NCI-H748 (cell line): ENCODE data around the gene NSD2.
A peak's percentile ranks its signal among the peaks of the same experiment; 100 is the strongest.
"Not testable (repeated sequence)": the region's sequence is repeated elsewhere in the genome, so short reads cannot be mapped to it uniquely, and the experiment has no call there.

ENCODE experiments used
- DNase-seq: peaks from one replicate; lab custom pipeline; 2025; ENCODE audit not compliant: unreplicated experiment; lab: John Stamatoyannopoulos, UW

The NSD2 gene

DNA sequence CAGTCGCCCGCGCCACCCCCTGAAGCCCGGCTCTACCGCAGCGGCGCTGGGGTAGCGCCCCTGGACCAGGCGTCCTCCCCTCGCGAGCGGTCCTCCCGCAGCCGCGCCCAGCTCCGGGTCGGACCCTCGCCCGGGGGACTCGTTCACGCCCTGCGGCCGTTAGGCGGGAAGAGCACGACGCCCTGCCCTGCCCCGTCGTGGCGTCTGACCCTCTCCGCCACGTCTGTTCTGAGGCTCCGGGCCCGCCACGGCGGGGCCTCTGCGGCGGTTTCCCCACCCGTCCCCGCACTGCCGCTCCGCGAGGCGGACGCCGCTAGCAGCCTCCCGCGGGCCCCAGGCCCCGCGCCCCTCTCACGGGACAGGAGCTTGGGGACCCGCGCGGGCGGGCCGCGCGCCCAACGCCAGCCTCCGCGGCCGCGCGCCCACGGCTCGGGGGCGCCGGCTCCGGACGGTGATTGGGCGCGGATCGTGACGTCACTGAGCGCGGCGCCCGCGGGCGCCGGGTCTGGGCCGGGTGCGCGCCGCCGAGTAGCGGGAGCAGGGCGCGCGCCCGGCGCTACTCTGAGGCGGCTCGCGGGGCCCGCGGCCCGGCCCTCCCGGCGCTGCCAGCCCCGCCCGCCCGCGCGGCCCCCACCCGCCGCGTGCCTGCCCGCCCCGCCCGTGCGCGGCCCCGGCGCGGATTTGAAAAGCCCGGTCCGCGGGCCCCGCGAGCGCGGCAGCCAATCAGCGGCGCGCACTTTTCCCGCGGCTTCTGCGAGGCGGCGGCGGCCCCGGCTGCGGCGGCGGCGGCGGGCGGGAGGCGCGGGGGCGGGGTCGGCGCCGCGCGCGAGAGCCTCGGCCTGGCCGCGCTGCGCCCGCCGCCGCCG, at the start of gene NSD2:
Gene NSD2, plus strand, starts transcription at position 816 of the 866 bp plus-strand sequence. CDS start 29,262 bp downstream, outside the sequence.
- peak; percentile 82 for DNase-seq

DNA sequence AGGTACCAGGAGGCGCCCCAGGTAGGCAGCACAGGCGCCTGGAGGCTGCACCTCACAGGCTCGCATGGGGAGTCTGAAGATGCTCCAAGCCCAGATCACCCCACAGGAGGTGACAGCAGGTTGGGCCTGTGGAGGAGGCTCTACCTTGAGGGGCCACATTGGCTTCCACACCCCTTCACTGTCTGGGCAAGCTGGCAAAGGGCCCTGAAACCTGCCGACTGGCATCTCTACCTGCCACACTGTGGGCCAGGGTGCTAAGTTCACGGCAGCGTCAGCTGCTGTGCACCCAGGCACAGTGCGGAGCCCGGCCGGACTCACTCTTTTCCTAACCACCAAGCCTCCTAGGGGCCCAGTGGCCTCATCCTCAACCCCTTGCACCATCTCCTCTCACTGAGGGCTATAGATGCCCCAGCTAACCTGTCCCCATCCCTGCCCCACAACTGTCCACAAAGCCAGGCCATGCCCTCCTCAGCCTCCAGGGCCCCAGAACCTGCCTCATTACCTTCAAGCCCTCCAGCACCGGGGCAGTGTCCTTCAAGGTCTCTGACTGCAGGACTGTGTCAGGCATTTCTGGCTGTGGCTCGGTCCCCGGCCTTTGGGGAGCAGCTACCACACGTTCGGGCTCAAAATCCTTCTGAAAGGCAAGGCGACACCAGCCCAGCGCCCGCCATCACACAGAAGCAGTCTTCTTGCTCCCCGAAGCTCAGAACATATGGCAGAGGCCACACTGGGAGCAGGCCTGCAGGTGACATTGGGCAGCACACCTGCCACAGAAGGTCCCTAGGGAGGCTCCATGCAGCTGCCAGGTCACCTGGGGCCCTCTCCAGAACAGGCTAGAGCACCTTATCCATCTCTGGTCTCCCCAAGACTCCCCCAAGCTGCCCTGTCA, 49.3 kb upstream of the NSD2 start:
- no peak for DNase-seq

DNA sequence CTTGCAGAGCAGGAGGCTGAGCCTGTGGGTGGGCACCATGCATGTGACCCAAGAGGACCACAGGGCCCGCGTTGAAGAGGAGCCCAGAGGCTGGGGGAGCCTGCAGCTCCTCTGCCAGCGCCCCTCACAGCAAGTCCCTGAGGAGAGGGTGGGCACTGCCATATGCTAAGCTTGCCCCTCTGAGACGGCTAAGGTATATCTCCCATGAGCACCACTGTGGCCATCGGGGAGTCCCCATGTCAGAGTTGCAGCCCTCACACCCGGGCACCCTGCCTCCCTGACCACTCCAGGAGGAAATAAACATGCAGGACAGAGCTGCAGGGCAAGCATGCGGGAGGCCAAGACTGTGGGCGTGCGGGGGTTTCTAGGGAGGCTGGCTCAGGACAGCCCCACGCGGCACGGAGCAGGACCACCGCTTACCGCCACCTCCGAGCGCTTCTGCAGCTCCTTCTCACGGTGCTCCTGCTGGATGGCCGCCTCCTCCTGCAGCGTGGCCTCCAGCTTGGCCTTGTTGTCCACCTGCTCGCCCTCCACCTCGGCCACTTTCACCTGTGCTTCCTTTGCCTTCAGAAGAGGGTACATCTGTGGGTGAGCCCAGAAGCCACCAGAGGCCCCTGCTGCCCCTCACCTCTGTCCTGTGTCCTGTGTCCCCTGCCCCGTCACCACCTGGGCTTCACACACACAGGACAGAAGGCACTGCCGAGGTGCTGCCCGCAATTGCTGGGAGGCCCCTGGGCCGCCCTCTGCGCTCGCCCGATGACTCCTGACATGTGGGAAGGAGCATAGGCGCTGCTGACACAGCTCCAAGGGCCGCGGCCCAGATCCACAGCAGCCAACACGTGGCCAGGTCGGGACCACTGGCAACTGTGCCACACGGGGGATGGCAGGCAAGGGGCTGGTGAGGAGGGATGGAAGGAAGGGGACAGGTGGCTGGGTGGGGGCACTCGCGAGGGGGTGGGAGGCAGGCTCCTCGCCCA, 48.3 kb upstream of the NSD2 start:
- no peak for DNase-seq

DNA sequence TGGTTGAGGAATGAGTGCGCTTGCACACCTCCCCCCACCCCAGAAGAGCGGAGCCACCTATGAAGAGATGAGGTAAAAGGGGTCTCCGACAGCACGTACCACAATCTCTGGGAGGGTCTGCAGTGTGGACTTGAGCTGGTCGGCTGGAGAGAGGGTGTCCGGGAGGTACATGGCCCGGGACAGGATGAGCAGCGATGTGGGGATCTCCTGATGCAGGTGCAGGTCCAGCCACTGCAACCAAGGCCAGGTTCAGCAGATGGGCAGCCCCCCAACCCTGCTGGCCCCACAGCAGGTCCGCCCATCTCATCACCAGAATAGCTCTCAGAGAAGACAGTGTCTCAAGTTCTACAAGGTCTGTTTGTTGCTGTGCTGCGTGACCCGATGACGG, 47.7 kb upstream of the NSD2 start:
- no peak for DNase-seq

DNA sequence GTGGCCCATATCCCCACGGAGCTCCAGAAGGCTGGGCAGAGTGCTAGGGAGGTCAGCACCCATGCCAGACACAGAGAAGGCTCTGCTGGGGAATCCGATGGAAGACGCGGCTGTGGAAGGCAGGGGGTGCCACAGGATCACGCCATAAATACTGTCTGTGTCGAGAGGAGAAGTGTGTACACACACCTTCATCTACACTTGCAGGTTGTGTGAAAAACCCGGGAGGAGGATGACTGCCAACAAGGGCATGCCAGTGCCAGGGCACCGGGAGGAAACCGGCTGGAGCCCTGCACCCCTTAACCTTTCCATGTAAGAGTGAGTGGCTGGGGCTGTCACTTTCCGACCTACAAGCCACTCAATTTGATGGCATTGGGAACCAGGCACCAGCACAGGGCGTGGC, 46.4 kb upstream of the NSD2 start:
- DNase-seq, result no peak

DNA sequence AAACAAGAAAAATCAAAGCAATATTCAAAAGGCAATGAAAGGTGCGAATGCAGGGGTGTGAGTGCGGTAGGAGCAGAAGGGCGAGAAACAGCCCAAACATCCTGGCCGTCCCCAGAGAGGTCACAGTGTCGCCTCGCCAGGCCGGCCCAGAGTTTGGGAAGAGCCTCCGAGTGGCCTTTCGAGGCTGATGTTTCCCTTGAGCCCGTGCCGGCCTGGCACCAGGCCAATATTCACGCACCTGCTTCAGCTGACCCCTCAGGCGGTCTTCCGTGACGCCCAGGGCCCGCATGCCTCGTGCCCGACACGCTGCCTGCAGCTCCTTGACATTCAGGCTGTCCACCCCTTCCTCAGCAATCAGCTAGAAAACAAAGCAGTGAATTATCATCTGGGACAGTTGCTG, 45.9 kb upstream of the NSD2 start:
- DNase-seq, result no peak

DNA sequence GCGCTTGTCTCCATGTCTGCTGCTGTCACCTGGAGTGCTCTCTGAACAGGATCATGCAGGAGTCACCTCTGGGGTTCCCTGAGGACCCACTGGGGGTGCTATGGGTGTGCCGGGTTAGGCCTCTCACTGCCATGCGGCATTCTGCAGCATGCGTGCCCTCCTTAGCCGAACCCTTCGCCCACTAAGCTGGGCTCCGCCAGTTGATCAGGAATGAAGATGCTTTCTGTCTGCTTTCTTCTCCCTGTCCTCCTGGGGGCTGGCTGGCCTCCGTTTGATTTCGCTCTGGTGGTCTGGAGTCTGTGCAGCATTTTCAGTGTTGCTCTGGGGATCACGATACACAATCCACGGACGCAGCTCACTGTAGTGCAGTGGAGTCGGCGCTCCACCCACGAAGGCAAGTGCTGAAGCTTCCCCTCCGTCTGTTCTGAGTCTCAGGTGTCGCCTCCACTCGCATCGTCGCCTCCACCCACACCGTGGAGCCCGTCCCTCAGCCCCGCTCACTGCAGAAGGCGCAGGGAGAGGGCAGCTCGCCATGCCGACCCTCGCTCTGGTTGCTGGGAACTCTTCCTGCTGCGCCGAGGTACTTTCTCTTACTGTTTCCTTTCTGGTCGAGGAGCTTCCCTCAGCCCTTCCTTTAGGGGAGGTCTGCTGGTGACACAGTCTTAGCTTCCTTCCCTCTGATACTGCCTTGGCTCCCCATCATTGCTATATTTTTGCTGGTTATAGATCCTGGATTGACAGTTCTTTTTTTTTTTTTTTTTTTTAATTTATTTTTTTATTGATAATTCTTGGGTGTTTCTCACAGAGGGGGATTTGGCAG, 44.5 kb upstream of the NSD2 start:
- DNase-seq, result no peak

DNA sequence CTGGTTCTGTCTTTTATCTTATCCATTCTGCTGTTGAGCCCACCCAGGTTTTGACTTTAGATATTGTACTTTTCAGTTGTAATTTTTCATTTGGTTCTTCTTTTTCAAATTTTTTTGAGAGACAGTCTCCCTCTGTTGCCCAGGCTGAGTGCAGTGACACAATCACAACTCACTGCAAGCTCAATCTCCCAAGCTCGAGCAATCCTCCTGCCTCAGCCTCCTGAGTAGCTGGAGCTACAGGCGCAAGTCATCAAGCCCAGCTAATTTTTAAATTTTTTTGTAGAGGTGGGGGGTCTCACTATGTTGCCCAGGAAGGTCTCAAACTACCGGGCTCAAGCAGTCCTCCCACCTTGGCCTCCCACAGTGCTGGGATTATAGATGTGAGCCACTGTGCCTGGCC, 41.0 kb upstream of the NSD2 start:
- no peak for DNase-seq

DNA sequence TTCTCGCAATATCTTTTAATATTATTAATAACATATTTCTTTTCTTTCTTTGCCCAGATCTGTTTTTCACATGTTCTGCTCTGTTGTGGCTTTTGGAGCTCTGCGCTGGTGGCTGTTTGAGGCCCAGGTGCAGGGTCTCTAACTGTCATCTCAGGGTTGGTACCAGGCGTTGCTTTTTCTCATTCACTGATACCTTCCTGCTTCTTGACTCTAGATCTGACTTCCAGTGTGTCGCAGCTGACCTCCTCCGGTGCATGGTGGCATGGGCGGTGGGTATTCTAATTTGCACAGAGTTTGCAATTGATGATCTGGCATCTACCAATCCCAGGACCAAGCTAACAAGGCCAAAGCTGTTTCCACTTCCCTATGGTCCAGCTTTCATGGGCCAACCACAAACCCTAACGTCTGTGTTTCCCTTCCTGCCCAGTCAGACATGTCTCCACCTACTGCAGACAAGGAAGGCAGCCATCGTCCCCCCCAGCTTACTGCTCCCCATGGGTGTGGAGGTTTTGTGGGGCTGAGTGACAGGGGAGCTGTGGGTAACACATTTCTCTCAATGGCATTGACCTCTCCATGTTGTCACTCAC, 40.5 kb upstream of the NSD2 start:
- DNase-seq, result no peak

DNA sequence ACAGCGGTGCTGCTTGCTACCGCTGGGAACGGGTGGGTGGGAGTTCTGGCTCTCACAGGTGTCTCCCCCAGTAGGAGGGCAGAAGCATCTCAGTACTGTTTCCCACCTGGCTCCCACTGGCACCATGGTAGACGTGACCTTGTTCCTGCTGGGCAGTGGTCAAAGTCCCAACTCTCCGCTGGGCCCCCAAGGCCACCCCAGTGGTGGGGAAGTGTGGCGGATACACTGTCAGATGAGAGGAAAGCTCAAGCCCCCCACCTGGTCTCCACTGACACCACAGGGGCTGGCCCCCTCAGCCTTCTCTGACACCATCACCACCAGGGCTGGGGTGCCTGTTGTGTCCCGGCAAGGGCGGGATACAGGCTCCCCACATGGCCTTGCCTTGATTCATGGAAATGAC, 39.9 kb upstream of the NSD2 start:
- DNase-seq, result no peak

DNA sequence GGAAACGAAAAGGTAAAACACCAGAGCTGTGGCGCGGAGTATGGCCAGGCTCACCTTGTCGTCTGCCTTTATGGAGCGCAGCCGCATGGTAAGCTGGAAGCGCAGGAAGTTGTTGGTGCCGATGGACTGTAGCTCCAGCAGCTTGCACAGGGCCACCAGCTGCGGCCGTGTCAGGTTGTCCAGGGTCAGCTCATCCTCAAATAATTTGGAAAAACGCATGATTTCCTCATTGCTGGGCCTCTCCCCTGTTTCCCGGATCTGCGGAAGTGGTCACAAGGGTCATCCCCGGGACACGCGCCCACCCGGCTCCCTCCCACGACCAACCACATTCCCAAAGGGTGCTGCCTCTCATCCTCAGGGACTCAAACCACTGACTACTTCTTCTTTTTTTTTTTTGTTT, 38.5 kb upstream of the NSD2 start:
- DNase-seq, result no peak

DNA sequence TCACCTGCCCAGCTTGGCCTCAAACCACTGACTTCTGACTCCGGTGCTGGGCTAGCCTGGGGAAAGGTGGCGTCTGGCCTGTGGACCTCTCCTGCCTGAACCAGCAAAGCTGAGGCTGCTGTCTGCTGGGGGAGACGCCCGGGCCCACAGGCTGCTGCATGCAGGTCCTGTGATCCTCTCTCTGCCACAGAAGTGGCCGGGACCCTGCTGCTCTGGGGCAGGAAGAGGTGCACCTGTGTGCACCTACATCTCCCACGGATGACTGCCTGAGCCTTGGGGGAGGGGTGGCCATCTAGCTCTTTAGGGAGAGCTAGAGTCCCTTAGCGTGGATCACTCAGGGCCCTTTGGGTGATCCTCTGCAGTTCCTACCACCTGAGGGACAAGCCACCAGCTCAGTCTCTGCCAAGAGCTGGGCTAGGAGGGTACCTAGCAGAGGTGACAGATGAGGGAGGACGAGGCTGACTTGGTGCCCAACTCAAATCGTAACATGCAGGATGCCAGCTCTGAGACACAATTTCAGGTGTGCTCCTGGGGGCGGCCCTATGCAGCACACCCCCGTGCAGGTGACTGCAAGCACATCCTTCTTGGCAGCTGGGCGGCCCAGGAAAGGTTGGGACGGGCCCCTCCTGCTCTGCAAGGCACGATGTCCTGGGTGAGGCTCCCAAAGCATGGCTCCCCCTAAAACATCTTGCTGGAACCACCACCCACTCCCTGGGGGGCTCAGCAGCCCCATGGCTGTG, 37.7 kb upstream of the NSD2 start:
- no peak for DNase-seq

DNA sequence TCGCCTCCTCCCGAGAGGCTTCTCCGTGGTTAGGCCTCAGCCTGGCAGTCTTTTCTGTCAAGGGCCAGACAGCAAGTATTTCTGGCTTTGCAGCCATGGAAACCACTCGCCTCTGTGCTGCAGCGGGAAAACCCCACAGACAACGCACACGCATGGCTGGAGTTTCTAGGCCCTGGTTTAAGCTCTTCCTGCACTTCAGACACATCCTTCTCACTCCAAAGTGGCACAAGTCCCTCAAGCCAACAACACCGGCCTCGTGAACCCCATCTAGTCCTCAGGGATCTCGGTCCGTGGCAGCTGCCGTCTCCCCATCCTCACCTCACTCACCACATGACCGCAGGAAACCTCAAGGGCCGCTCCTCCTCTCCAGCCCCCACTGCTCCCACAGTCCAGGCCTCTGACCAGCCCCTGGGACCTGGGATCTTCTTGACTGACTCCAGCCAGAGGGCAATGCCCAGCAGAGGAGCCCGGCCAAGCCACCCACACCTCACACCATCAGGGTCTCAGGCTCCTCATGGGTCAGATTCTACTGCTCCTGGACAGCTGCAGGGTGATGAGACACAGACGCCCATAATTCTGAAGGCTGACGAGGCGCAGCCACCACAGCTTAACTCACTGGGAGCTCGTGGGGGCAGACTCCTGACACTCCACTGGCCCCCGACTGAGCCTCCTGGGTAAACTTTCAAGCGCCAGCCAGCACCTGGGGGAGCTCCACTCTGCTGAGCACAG, 37.0 kb upstream of the NSD2 start:
- no peak for DNase-seq

DNA sequence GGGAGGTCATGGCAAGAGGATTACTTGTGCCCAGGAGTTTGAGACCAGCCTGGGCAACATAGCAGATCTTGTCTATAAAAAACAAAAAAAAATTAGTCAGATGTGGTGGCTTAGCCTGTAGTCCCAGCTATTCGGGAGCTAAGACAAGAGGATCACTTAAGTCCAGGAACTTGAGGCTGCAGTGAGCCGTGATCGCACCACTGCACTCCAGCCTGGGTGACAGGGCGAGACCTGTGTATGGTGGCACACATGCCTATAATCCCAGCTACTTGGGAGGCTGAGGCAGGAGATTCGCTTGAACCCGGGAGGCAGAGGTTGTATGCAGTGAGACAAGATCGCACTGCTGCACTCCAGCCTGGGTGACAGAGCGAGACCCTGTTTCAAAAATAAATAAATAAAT, 35.4 kb upstream of the NSD2 start:
- DNase-seq, result not testable (repeated sequence)

DNA sequence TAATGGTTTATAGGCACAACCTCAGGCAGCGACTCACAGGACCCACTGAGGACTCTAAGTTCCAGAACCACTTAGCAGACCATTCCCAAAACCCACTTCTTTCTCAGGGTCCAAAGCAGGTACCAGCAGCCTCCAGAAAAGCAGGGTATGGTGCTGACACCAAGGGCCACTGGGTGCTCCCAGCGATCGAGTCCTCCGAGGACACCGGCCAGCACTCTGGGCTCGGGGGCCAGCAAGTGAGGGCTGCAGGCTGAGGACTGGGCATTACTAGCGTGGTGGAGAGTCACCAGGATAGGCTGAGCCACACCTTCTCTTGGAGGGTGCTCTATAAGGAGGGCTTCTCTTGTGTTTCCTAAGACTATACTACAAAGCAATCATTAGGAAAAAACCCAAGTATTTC, 34.5 kb upstream of the NSD2 start:
- no peak for DNase-seq

DNA sequence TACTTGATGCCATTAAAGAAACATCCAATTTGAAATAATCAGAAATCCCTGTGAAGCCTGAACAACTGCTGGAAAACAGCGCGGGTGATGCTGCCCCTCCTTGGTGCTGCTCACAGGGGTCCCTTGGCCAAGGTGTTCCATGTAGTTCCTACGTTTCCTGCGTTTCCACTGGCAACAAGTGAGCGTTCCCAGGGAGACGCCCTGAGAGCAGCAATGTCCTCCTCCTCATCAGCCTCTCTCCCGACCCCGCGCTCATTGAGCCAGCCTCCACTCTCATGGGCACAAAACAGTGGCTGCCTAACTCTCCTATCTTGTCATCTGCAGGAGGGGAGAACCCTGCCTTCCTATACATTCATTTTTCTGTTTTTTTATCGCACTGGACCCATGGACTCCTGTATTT, 34.1 kb upstream of the NSD2 start:
- DNase-seq, result no peak

DNA sequence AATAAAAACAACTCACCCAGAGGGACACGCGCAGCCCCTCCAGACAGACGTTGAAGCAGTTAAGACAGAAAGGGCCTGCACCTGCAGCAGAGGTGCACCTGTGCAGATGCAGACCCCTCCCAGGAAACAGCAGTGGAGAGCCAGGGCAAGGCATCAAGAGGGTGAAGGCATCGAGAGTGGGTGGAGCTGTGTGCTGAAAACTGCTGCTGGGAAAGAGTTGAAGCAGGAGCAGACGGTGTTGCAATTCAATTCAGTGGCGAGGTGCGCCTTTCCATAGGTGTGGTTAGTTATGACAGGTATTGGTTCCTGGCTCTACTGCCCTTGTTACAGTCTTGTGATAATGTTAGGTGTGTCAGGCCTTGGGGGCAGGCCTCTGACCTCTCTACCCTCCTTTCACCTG, 31.9 kb upstream of the NSD2 start:
- DNase-seq, result no peak

DNA sequence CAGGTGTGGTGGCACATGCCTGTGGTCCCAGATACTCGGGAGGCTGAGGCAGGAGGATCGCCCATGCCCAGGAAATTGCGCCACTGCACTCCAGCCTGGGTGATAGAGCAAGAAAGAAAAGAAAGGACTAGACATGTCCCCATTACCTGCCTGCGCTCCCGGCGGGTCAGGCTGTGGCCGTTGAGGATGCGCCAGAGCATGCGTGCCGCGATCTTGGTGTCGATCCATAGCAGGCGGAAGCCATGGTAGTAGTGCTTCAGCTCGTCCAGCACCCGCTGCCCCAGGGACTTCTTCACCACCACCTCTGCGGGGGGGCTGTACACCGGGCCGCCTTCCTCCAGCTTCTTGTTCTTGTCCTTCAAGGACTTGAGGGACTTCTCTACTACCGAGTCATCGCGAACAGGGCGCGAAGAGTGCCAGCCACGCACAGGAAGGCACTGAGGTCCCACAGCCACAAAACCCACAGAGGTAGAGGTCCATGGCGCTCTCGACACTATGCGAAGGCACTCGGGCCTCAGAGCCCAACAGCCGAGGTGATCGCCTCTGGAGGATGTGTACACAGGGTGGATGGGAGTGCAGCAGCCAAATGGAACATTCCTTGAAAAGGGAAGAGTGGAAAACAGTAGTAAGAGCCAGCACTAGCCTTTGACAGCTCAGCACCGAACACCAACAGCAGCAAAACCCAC, 29.8 kb upstream of the NSD2 start:
- no peak for DNase-seq
